ENCODE measurements around the gene ENTPD2.

Gene ENTPD2

GRCh38 chr9:137078701-137079400 is 25.0 kb upstream of the ENTPD2 start:
- DNase-seq: no peak

GRCh38 chr9:137077758-137078693 is 24.2 kb upstream of the ENTPD2 start:
- DNase-seq: peak; percentile 74

GRCh38 chr9:137077010-137077747 is 23.3 kb upstream of the ENTPD2 start, which contains the start of gene UAP1L1:
TSS of gene UAP1L1 (plus strand) at chr9:137077517. CDS start at chr9:137077533, 16 bp downstream.
- DNase-seq: peak; percentile 84

GRCh38 chr9:137076636-137077009 is 22.8 kb upstream of the ENTPD2 start:
- DNase-seq: no peak

GRCh38 chr9:137075275-137075775 is 21.5 kb upstream of the ENTPD2 start:
- DNase-seq: no peak

- no peak for DNase-seq
Measured at GRCh38 chr9:137074657-137075274, 20.9 kb upstream of the ENTPD2 start.

GRCh38 chr9:137073992-137074399 is 20.1 kb upstream of the ENTPD2 start:
- no peak for DNase-seq

- DNase-seq: no peak
Measured at GRCh38 chr9:137071282-137071681, 17.4 kb upstream of the ENTPD2 start.

- DNase-seq: no peak
Measured at GRCh38 chr9:137070906-137071275, 17.0 kb upstream of the ENTPD2 start.

GRCh38 chr9:137070201-137070905 is 16.5 kb upstream of the ENTPD2 start, which contains the start of gene SAPCD2:
TSS of gene SAPCD2 (minus strand) at chr9:137070557. CDS start at chr9:137070460, 97 bp downstream.
- DNase-seq: peak; percentile 95

- no peak for DNase-seq
Measured at GRCh38 chr9:137069508-137070091, 15.7 kb upstream of the ENTPD2 start.

GRCh38 chr9:137068539-137069507 is 15.0 kb upstream of the ENTPD2 start:
- DNase-seq: no peak

- peak; percentile 95 for DNase-seq
Measured at GRCh38 chr9:137067860-137068538, 14.1 kb upstream of the ENTPD2 start.

GRCh38 chr9:137066096-137066861 is 12.4 kb upstream of the ENTPD2 start:
- DNase-seq: no peak

GRCh38 chr9:137065336-137065967 is 11.6 kb upstream of the ENTPD2 start:
- DNase-seq: no peak

GRCh38 chr9:137064880-137065164 is 11.0 kb upstream of the ENTPD2 start:
- no peak for DNase-seq

GRCh38 chr9:137064027-137064879 is 10.4 kb upstream of the ENTPD2 start:
- DNase-seq: peak; percentile 88
